Activated naive CD4-positive, alpha-beta T cell treated with anti-CD3 and anti-CD28 coated beads, Interleukin-2, amount 10 ng/mL, durations not matched to agents 7 days and 5 days (primary cell): Measurements from ENCODE around the gene FSD2.
A peak's percentile ranks its signal among the peaks of the same experiment; 100 is the strongest.
"Not testable (repeated sequence)": the region's sequence is repeated elsewhere in the genome, so short reads cannot be mapped to it uniquely, and the experiment has no call there.

Experiments used
- CTCF ChIA-PET: fragments of 350-600 bp; sonication (Branson Sonifier 250); formaldehyde crosslinking; loops from one replicate; lab custom pipeline; 2021; ENCODE audit warnings: antibody characterized with exemption; lab: Charles Lee
- DNase-seq: peaks from one replicate; pipeline ENCODE4 v3.0.0-alpha.2; 2020
- H3K27ac Mint-ChIP-seq: one replicate; pipeline ENCODE4 v1.8.0; 2021; ENCODE audit warnings: mild to moderate bottlenecking, moderate library complexity, mixed read lengths
- H3K27me3 Mint-ChIP-seq: one replicate; pipeline ENCODE4 v1.8.0; 2021; ENCODE audit warnings: mild to moderate bottlenecking, mixed read lengths
- H3K36me3 Mint-ChIP-seq: one replicate; pipeline ENCODE4 v1.8.0; 2021; ENCODE audit warnings: mixed read lengths
- H3K4me1 Mint-ChIP-seq: one replicate; pipeline ENCODE4 v1.8.0; 2021; ENCODE audit warnings: mixed read lengths
- H3K4me3 Mint-ChIP-seq: one replicate; pipeline ENCODE4 v1.8.0; 2021; ENCODE audit warnings: mild to moderate bottlenecking, moderate library complexity, mixed read lengths
- H3K9me3 Mint-ChIP-seq: one replicate; pipeline ENCODE4 v1.8.0; 2021; ENCODE audit warnings: mixed read lengths

FSD2 gene

GRCh38 chr15:82712036-82712435 lies 93.8 kb downstream of the FSD2 start:
- DNase-seq = no peak
- Mint-ChIP-seq H3K4me1 (no peaks in the 10 kb centered on the region), H3K27ac (no peak overlapping the region), H3K4me3 (no peak overlapping the region), H3K9me3 (peaks cover 3% of the 10 kb centered on the region), H3K36me3 (no peaks in the 10 kb centered on the region), H3K27me3 (peaks cover 23% of the 10 kb centered on the region)
- CTCF ChIA-PET = no interaction called here

GRCh38 chr15:82710926-82711490 lies 94.9 kb downstream of the FSD2 start:
- no peaks in the 10 kb centered on the region for H3K9me3 Mint-ChIP-seq
- no peaks in the 10 kb centered on the region for H3K36me3 Mint-ChIP-seq
- H3K4me1 Mint-ChIP-seq = no peaks in the 10 kb centered on the region
- H3K4me3 Mint-ChIP-seq = peak overlapping the region; percentile 34
- peaks cover 23% of the 10 kb centered on the region for H3K27me3 Mint-ChIP-seq
- DNase-seq = no peak
- CTCF ChIA-PET = no interaction called here
- no peak overlapping the region for H3K27ac Mint-ChIP-seq

- DNase-seq = no peak
- Mint-ChIP-seq H3K27me3 (peaks cover 23% of the 10 kb centered on the region), H3K4me3 (peak overlapping the region; percentile 53), H3K4me1 (no peaks in the 10 kb centered on the region), H3K27ac (no peak overlapping the region), H3K9me3 (no peaks in the 10 kb centered on the region), H3K36me3 (no peaks in the 10 kb centered on the region)
- CTCF ChIA-PET = no interaction called here
Measured at GRCh38 chr15:82710208-82710555, 95.7 kb downstream of the FSD2 start.

GRCh38 chr15:82709421-82710207 lies 96.3 kb downstream of the FSD2 start, which contains the start of gene AP3B2:
Gene AP3B2, minus strand, starts transcription at chr15:82709875. Its CDS starts 169 bp downstream, at chr15:82709706.
- Mint-ChIP-seq H3K27ac (no peak within 1 kb of the TSS), H3K27me3 (peaks cover 23% of the 10 kb centered on the region), H3K36me3 (no peaks in the 10 kb centered on the region), H3K4me1 (no peaks in the 10 kb centered on the region), H3K4me3 (peak within 1 kb of the TSS; percentile 53), H3K9me3 (no peaks in the 10 kb centered on the region)
- peak; percentile 81 for DNase-seq
- CTCF ChIA-PET = no interaction called here

GRCh38 chr15:82709081-82709420 lies 96.8 kb downstream of the FSD2 start:
- Mint-ChIP-seq H3K9me3 (no peaks in the 10 kb centered on the region), H3K4me1 (no peaks in the 10 kb centered on the region), H3K27ac (no peak overlapping the region), H3K27me3 (peaks cover 23% of the 10 kb centered on the region), H3K36me3 (no peaks in the 10 kb centered on the region), H3K4me3 (no peak overlapping the region)
- CTCF ChIA-PET = no interaction called here
- no peak for DNase-seq

GRCh38 chr15:82705856-82706255 lies 100.0 kb downstream of the FSD2 start:
- H3K36me3 Mint-ChIP-seq, H3K4me3 Mint-ChIP-seq, H3K9me3 Mint-ChIP-seq, H3K27ac Mint-ChIP-seq, DNase-seq, CTCF ChIA-PET, H3K27me3 Mint-ChIP-seq, H3K4me1 Mint-ChIP-seq: not testable (repeated sequence)
